OCI-LY1 (cell line): ENCODE results near the gene RNPC3.

Experiments used
- H2AFZ ChIP-seq: fragments of 200-600 bp; sonication (generic), shearing (Covaris generic); 2 replicates; pipeline ENCODE4 v1.6.0; 2014; ENCODE audit warnings: antibody characterized with exemption, mild to moderate bottlenecking, low read length
- H3F3A ChIP-seq: fragments of 200-600 bp; sonication (generic), shearing (Covaris generic); 2 replicates; pipeline ENCODE4 v1.6.0; 2014; ENCODE audit warnings: mild to moderate bottlenecking, antibody characterized with exemption, low read length, moderate library complexity; ENCODE audit not compliant: insufficient read depth
- H3K27ac ChIP-seq: fragments of 200-600 bp; sonication (generic); 2 replicates; pipeline ENCODE4 v1.5.1; 2014; ENCODE audit warnings: low read length, mixed run types, mild to moderate bottlenecking, low read depth; ENCODE audit not compliant: poor library complexity, severe bottlenecking
- H3K27me3 ChIP-seq: fragments of 200-600 bp; sonication (generic); 2 replicates; pipeline ENCODE4 v1.6.0; 2014; ENCODE audit warnings: antibody characterized with exemption, mild to moderate bottlenecking, low read length, moderate library complexity; ENCODE audit not compliant: insufficient read depth
- H3K36me3 ChIP-seq: fragments of 200-600 bp; sonication (generic); 2 replicates; pipeline ENCODE4 v1.6.1; 2014; ENCODE audit warnings: mild to moderate bottlenecking, antibody characterized with exemption, low read length, moderate library complexity, mixed read lengths; ENCODE audit not compliant: insufficient read depth
- H3K4me1 ChIP-seq: fragments of 200-600 bp; sonication (generic); 2 replicates; pipeline ENCODE4 v1.5.1; 2014; ENCODE audit warnings: mild to moderate bottlenecking, low read length, moderate library complexity; ENCODE audit not compliant: insufficient read depth, severe bottlenecking
- H3K4me2 ChIP-seq: fragments of 200-600 bp; sonication (generic), shearing (Covaris generic); 2 replicates; pipeline ENCODE4 v1.6.1; 2014; ENCODE audit warnings: low read length
- H3K4me3 ChIP-seq: fragments of 200-600 bp; sonication (generic); 2 replicates; pipeline ENCODE4 v1.5.1; 2014; ENCODE audit warnings: low read length, low read depth, mild to moderate bottlenecking, mixed read lengths; ENCODE audit not compliant: poor library complexity, severe bottlenecking
- H3K79me2 ChIP-seq: fragments of 200-600 bp; shearing (Covaris generic); 2 replicates; pipeline ENCODE4 v1.6.1; 2016; ENCODE audit warnings: mixed run types, low read length, mixed read lengths; ENCODE audit not compliant: insufficient read depth
- H3K9ac ChIP-seq: fragments of 200-600 bp; sonication (generic), shearing (Covaris generic); 2 replicates; pipeline ENCODE4 v1.6.1; 2014; ENCODE audit warnings: mild to moderate bottlenecking, low read length, mixed read lengths
- H3K9me2 ChIP-seq: fragments of 200-600 bp; sonication (generic), shearing (Covaris generic); 2 replicates; pipeline ENCODE4 v1.6.1; 2014; ENCODE audit warnings: low read depth, mild to moderate bottlenecking, low read length, mixed read lengths
- H3K9me3 ChIP-seq: fragments of 200-600 bp; shearing (Covaris generic); 2 replicates; pipeline ENCODE4 v1.6.1; 2014; ENCODE audit warnings: low read length, mixed read lengths
- H4K20me1 ChIP-seq: fragments of 200-600 bp; sonication (generic), shearing (Covaris generic); 2 replicates; pipeline ENCODE4 v1.6.0; 2016; ENCODE audit warnings: mild to moderate bottlenecking, low read length; ENCODE audit not compliant: insufficient read depth
- EZH2 ChIP-seq: fragments of 200-600 bp; sonication (generic), shearing (Covaris generic); IDR thresholded peaks from 2 replicates; pipeline ENCODE4 v1.8.0; 2017; ENCODE audit warnings: borderline replicate concordance, mixed run types, mild to moderate bottlenecking, antibody characterized with exemption, low read length, moderate library complexity, mixed read lengths
- TF ChIP-seq, protein P1 (sequence below): fragments of 200-600 bp; sonication (generic), shearing (Covaris generic); IDR thresholded peaks from 2 replicates; pipeline ENCODE4 v1.5.1; 2017; ENCODE audit warnings: mild to moderate bottlenecking, antibody characterized with exemption, low read length, moderate library complexity, mixed read lengths

Gene RNPC3

DNA sequence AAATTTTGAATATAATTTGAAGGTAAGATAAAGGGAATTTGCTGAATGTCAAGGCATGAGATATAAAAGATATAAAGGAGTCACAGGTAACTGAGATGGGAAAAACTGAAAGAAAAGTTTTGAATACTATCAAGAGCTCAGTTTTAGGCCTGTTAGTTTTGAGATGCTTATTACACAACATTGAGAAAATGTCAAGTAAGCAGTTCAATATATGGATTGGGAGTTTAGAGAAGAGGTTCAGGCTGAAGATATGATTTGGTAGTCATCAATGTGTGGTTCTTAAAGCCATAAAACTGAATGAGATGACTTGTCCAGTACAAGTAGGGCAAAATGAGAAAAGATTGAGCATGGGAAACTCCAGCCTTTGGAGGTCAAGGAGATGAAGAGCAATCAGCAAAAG, 4.7 kb upstream of the RNPC3 start:
- no peaks in the 10 kb centered on the region for H3K4me1 ChIP-seq
- H2AFZ ChIP-seq = no peak overlapping the region
- H3K9me3 ChIP-seq = no peaks in the 10 kb centered on the region
- H3K36me3 ChIP-seq = no peaks in the 10 kb centered on the region
- no peaks in the 10 kb centered on the region for H3F3A ChIP-seq
- H3K9me2 ChIP-seq = no peaks in the 10 kb centered on the region
- TF ChIP-seq, protein P1, sequence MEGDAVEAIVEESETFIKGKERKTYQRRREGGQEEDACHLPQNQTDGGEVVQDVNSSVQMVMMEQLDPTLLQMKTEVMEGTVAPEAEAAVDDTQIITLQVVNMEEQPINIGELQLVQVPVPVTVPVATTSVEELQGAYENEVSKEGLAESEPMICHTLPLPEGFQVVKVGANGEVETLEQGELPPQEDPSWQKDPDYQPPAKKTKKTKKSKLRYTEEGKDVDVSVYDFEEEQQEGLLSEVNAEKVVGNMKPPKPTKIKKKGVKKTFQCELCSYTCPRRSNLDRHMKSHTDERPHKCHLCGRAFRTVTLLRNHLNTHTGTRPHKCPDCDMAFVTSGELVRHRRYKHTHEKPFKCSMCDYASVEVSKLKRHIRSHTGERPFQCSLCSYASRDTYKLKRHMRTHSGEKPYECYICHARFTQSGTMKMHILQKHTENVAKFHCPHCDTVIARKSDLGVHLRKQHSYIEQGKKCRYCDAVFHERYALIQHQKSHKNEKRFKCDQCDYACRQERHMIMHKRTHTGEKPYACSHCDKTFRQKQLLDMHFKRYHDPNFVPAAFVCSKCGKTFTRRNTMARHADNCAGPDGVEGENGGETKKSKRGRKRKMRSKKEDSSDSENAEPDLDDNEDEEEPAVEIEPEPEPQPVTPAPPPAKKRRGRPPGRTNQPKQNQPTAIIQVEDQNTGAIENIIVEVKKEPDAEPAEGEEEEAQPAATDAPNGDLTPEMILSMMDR = no peak
- no peak for TF ChIP-seq EZH2
- H3K79me2 ChIP-seq = 0 out of 2 replicates have a peak, but pooled peaks cover under 1% of the 10 kb centered on the region
- H3K4me2 ChIP-seq = no peak overlapping the region
- no peaks in the 10 kb centered on the region for H4K20me1 ChIP-seq
- H3K4me3 ChIP-seq = no peak overlapping the region
- no peak overlapping the region for H3K27ac ChIP-seq
- no peaks in the 10 kb centered on the region for H3K27me3 ChIP-seq
- no peak overlapping the region for H3K9ac ChIP-seq

DNA sequence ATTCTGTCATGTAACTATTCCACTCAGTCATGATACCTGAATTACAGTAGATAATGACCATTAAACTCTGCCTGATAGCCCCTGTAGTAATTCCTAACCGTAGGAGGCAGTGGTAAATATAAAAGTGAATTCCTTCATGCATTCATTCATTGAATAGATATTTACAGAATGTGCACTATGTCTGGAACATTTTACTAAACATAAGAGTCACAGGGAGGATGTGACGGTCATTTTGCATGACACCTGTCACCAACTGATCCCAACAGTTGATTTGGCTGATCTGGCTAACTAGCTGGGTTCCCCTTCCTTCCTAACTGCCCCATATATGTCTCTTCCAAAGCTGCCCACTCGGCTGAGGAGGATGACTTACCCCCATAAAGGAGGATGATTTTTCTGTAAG, 2.2 kb upstream of the RNPC3 start:
- no peak for TF ChIP-seq EZH2
- TF ChIP-seq, protein P1 = no peak

DNA sequence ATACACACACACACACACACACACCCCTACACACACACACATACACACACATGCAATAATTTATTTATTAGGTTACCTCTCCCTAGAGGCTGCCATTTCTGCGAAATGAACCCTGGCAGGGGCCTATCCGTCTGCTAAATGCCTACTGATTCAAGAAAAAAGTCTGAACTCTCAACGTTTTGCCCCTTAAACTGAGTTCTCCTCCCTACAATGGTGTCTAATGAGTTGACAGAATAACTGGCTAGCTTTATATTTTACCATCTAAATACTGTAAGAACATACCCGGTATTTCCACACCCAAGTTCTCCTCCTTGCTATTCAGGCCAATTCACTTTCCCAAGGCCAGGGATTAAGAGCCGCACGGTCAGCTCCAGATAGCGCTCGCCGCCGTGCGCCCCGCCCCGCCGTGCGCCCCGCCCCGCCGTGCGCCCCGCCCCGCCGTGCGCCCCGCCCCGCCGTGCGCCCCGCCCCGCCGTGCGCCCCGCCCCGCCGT, 339 bp upstream of the RNPC3 start:
- Histone ChIP-seq H3K4me1 (peaks cover 19% of the 10 kb centered on the region), H3K9me3 (no peaks in the 10 kb centered on the region), H3F3A (no peaks in the 10 kb centered on the region), H3K4me2 (peak overlapping the region; percentile 85), H3K36me3 (peaks cover 27% of the 10 kb centered on the region), H3K4me3 (peak overlapping the region; percentile 61), H4K20me1 (no peaks in the 10 kb centered on the region), H3K27ac (no peak overlapping the region), H3K9ac (peak overlapping the region; percentile 55; the same call in 1 of the 2 replicates), H3K79me2 (peaks cover 37% of the 10 kb centered on the region), H3K9me2 (no peaks in the 10 kb centered on the region), H3K27me3 (no peaks in the 10 kb centered on the region), H2AFZ (0 out of 2 replicates have a peak overlapping the region, but pooled peaks have one; percentile 57)
- no peak for TF ChIP-seq EZH2
- TF ChIP-seq, protein P1 = no peak

More for the DNA sequence above, 2.2 kb upstream of the RNPC3 start:
- Histone ChIP-seq H3K27me3 (no peaks in the 10 kb centered on the region), H3K27ac (no peak overlapping the region), H3F3A (no peaks in the 10 kb centered on the region), H3K9me2 (no peaks in the 10 kb centered on the region), H2AFZ (no peak overlapping the region), H3K4me3 (no peak overlapping the region), H3K9ac (no peak overlapping the region), H3K4me2 (no peak overlapping the region), H3K36me3 (peaks cover 11% of the 10 kb centered on the region), H3K4me1 (peaks cover 19% of the 10 kb centered on the region), H4K20me1 (no peaks in the 10 kb centered on the region), H3K79me2 (peaks cover 25% of the 10 kb centered on the region), H3K9me3 (no peaks in the 10 kb centered on the region)
